HT-29 (cell line): Measurements from ENCODE around the gene PNPLA3. TPM values are rescaled to one million over a fixed set of nuclear protein-coding genes. Genes with fewer than 3 reads are reported as not detected.

Experiments used
- DNase-seq: peaks from one replicate; pipeline ENCODE4 v3.0.0-alpha.2; 2015; ENCODE audit warnings: low spot score
- total RNA-seq: library from RNA; depleted of rRNA; stranded (reverse); fragments of >200 nt; shearing (Covaris generic); gene quantifications from 2 replicates; pipeline ENCODE4 v1.2.3, GENCODE V29; 2014; rRNA removed

PNPLA3 gene
- total RNA-seq: 0.15 TPM in 1 of 2 replicates, not detected in the other

DNA sequence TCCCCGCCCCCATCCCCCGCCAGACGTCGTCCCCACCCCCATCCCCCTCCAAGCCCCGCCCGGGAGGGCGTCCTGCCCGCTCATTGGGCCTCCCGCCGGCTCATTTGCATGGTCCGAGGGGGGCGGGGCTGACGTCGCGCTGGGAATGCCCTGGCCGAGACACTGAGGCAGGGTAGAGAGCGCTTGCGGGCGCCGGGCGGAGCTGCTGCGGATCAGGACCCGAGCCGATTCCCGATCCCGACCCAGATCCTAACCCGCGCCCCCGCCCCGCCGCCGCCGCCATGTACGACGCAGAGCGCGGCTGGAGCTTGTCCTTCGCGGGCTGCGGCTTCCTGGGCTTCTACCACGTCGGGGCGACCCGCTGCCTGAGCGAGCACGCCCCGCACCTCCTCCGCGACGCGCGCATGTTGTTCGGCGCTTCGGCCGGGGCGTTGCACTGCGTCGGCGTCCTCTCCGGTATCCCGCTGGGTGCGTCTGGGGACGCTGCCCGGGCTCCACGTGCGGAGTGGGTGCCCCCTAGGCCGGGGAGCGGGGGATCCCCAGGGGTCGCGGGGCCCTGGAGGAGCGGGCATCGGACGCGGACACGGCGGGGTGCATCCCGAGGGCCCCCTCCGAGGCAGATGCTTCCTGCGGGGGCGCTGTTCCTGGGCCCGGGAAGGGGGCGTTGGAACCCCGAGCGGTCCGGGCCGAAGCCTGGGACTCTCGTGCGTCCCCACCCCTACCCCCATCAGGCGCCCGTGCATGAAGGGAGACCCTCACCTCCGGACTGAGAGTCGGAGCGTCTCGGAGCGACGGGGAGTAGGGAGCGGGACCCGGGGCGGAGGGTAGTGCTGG is at the start of gene PNPLA3:
Gene PNPLA3 (plus strand): TSS at position 175 of the 834 bp plus-strand sequence. CDS start 107 bp downstream, at position 282.
- peak; percentile 27 for DNase-seq

DNA sequence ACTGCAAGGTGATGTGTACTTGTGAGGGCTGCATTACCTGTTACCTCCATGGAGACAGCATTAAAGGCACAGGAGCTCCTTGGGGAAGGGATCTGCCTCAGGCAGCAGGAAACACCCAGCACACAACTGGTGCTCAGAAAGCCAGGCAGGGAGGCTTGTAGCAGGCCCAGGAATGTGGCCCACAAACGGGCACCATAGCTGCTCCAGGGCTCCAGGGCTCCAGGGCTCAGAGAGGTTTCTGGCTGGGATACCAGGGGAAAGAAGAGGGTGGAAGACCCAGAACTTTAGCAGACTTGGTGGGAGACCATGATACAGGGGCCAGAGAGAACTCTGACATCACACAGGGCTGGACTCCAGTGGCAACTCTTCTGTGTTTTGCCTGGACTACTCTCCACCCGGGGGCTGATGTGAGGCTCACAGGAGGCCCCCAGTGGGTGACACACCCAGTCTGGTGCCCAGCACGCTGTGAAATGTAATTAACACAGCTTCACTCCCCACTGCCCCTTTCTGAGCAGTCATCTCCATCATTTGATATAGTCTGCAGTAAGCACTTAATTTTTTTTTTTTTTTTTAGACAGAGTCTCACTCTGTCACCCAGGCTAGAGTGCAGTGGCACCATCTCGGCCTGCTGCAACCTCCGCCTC is 46.6 kb upstream of the PNPLA3 start:
- DNase-seq: no peak

- DNase-seq: no peak
Measured at GRCh38 chr22:43878079-43878795, 45.4 kb upstream of the PNPLA3 start.

GRCh38 chr22:43878831-43879550 is 44.6 kb upstream of the PNPLA3 start:
- no peak for DNase-seq

DNA sequence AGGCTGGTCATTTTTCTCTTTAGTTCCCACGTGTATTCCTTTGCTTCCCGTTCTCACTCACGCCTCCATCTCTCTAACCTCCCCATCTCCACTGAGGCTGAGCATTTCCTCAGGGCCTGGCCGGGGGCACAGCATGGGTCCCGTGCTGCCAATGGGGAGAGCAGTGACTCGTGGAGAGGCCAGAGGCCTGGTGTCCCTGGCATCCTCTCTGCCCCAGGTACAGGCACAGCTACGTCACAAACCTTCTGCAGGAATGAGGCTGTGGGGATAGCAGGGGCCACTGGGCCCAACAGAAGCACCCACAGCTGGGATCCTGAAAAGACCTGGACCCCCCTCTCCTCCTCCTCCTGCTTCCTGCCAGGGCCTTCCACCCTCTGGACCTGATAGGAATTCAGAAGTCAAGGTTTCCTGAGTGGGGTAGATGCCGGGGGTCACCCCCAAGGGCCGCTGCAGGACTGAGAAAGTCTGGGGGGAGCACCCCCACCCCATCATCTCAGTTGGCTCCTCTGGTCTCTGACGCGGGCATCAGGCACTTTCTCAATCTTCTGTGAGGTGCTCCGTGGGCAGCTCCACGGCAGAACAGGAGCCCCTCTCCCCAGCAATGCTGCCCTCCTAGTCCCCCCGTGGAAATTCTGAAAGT is 43.6 kb upstream of the PNPLA3 start:
- no peak for DNase-seq

- DNase-seq: no peak
Measured at GRCh38 chr22:43880541-43880991, 43.0 kb upstream of the PNPLA3 start.

GRCh38 chr22:43881091-43882061 is 42.2 kb upstream of the PNPLA3 start:
- DNase-seq: no peak

DNA sequence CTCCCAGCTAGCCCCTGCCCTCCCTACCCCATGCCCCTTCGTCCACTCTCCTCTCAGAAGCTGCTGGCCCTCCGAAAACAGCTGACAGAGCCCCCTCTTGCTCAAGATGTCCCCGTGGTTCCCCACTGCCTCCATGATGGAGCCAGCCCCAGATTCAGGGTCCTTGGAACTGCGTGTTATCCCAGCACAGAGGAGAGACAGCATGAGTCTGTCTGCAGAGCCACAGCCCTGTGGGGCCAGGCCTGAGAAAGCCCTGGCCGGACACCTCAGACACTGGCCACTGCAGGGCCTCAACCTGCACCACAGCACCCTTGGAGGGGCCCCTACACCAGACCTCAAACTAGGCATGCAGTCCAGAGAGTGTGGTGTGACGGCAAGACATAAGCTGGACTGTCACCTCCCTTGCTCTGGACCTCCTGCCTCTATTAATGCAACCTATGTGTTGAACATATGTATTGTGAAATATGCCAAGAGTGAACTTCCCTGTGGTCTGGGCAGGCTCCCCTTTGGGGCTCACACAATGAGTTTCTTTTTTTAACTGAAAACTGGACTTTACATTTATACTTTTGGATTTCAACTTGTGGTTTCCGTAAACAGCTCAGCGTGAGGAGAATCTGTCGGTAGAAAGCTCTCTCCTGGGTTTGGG is 41.4 kb upstream of the PNPLA3 start:
- no peak for DNase-seq

DNA sequence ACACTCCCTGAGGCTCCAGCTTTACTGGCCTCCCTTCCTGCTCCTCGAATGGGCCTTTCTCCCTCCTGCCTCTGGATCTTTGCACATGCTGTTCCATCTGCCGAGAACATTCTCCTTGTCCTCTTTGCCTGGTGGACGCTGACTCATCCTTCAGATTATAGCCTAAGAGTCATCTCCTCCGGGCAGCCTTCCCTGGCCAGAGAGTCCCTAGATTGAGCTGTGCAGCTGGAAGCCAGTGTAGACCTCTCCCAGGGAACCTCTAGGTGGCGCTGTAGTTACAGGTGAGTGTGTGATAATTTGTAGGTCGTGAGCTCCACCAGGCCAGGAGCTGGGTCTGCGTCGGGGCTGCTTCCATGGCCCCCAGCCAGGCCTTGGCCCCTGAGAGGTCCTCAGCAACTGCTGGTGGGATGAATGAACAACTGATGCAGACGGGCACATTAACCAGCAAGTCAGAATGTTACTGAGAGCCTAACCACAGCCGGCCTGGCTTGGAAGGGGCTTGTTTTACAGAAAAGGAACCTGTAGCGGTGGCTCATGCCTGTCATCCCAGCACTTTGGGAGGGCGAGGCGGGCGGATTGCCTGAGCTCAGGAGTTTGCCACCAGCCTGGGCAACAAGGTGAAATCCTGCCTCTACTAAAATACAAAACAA is 40.5 kb upstream of the PNPLA3 start:
- DNase-seq: peak; percentile 65

GRCh38 chr22:43883719-43884415 is 39.7 kb upstream of the PNPLA3 start:
- DNase-seq: no peak

- peak; percentile 45 for DNase-seq
Measured at GRCh38 chr22:43884600-43885318, 38.8 kb upstream of the PNPLA3 start.

- DNase-seq: no peak
Measured at GRCh38 chr22:43885319-43885671, 38.3 kb upstream of the PNPLA3 start.

DNA sequence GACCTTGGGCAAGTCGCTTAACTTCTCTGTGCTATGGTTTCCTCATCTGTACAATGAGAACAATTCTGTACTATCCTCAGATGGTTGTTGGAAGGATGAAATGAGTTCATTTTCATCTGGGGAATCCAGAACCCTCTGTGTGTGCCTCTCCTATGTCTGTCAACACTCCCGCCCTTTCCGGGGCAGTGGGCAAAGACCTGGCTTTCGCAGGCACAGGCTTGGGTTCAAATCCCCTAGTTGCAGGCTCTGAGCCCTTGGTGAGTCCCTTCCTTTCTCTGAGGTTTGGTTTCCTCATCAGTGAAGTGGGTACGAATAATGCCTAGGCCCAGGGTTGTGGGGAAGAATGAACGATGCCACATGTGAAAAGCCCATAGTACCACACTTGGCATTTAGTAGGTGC is 37.8 kb upstream of the PNPLA3 start:
- no peak for DNase-seq

DNA sequence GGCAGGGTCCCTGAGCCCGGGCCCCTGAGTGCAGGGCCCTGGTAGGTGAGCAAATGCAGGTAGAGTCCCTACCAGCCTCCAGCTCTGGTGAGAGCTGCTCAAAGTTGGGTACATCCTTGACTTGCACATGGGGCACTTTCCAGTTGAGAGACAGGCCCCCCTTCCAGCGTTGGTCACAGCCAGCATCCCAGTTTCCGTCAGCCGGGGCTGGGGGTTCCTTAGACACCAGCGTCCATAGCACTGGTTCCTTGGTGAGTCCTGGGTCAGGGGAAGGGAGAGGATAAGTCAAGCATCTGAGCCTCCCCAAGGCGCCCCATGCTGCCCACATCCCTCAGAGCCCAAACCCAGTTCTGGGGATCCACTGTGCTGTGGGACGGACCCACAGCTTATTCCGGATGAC is 37.4 kb upstream of the PNPLA3 start:
- no peak for DNase-seq

DNA sequence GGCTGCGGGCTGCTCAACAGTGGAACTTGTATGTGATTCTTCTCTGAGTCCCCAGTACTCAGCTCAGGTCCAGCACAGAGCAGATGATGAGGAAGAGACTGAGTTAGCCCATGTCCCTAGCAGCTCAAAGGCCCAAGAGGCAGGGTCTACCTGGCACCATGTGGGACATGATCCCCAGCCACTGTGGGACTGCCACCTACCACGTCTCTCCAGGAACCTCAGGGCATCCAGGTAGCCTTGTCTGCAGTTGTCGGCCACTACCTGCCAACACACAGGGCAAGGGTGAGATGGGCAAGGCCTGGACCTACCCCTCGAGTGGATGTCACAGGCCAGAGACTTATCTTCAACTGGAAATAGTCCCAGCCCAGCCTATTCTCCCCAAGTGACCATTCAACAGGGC is 36.2 kb upstream of the PNPLA3 start:
- no peak for DNase-seq

- DNase-seq: no peak
Measured at GRCh38 chr22:43888740-43889139, 34.9 kb upstream of the PNPLA3 start.

GRCh38 chr22:43889201-43889859 is 34.3 kb upstream of the PNPLA3 start:
- no peak for DNase-seq
